ACC112 (cell line): ENCODE results near the gene DMPK.
"Not testable (repeated sequence)": the region's sequence is repeated elsewhere in the genome, so short reads cannot be mapped to it uniquely, and the experiment has no call there.

Experiments
- H2AFZ ChIP-seq: fragments of 200-600 bp; sonication (generic); one replicate; pipeline ENCODE4 v1.6.0; 2017; ENCODE audit warnings: antibody characterized with exemption, low read length; ENCODE audit not compliant: unreplicated experiment
- H3K27ac ChIP-seq: fragments of 200-600 bp; sonication (generic); 2 replicates; pipeline ENCODE4 v1.5.1; 2014; ENCODE audit warnings: low read depth, mild to moderate bottlenecking, antibody characterized with exemption, low read length, moderate library complexity
- H3K27me3 ChIP-seq: fragments of 200-600 bp; sonication (generic); 2 replicates; pipeline ENCODE4 v1.6.1; 2014; ENCODE audit warnings: mild to moderate bottlenecking, antibody characterized with exemption, low read length, moderate library complexity, mixed read lengths; ENCODE audit not compliant: insufficient read depth
- H3K36me3 ChIP-seq: fragments of 200-600 bp; sonication (generic); 2 replicates; pipeline ENCODE4 v1.6.1; 2016; ENCODE audit warnings: mild to moderate bottlenecking, antibody characterized with exemption, low read length, moderate library complexity, mixed read lengths; ENCODE audit not compliant: insufficient read depth
- H3K4me1 ChIP-seq: fragments of 200-600 bp; sonication (generic); one replicate; pipeline ENCODE4 v1.6.1; 2016; ENCODE audit warnings: low read length, mixed read lengths; ENCODE audit not compliant: insufficient read depth, unreplicated experiment, control insufficient read depth
- H3K4me3 ChIP-seq: fragments of 200-600 bp; sonication (generic); 2 replicates; pipeline ENCODE4 v1.5.1; 2014; ENCODE audit warnings: mild to moderate bottlenecking, low read depth, low read length
- H3K79me2 ChIP-seq: fragments of 200-600 bp; sonication (generic); one replicate; pipeline ENCODE4 v1.6.0; 2016; ENCODE audit warnings: low read length; ENCODE audit not compliant: control insufficient read depth, unreplicated experiment, insufficient read depth

The DMPK gene

GRCh38 chr19:45757695-45758094, 24.6 kb downstream of the DMPK start:
- Histone ChIP-seq H3K36me3 (no peaks in the 10 kb centered on the region), H3K27me3 (no peaks in the 10 kb centered on the region), H3K79me2 (no peaks in the 10 kb centered on the region), H3K4me1 (no peaks in the 10 kb centered on the region), H3K27ac (no peak overlapping the region), H3K4me3 (no peak overlapping the region), H2AFZ (no peak overlapping the region)

- Histone ChIP-seq H2AFZ (no peak overlapping the region), H3K4me3 (no peak overlapping the region), H3K36me3 (no peaks in the 10 kb centered on the region), H3K27ac (no peak overlapping the region), H3K79me2 (no peaks in the 10 kb centered on the region), H3K4me1 (no peaks in the 10 kb centered on the region), H3K27me3 (no peaks in the 10 kb centered on the region)
These were observed 28.0 kb downstream of the DMPK start for GRCh38 chr19:45754323-45754722.

- H3K4me3 ChIP-seq: no peak overlapping the region
- H3K36me3 ChIP-seq: no peaks in the 10 kb centered on the region
- no peak overlapping the region for H3K27ac ChIP-seq
- H3K4me1 ChIP-seq: no peaks in the 10 kb centered on the region
- no peaks in the 10 kb centered on the region for H3K27me3 ChIP-seq
- no peak overlapping the region for H2AFZ ChIP-seq
- no peaks in the 10 kb centered on the region for H3K79me2 ChIP-seq
These were observed 28.7 kb downstream of the DMPK start for GRCh38 chr19:45753548-45753947.

GRCh38 chr19:45752639-45753038, 29.7 kb downstream of the DMPK start:
- no peak overlapping the region for H3K27ac ChIP-seq
- H2AFZ ChIP-seq: no peak overlapping the region
- no peaks in the 10 kb centered on the region for H3K4me1 ChIP-seq
- no peaks in the 10 kb centered on the region for H3K36me3 ChIP-seq
- H3K79me2 ChIP-seq: no peaks in the 10 kb centered on the region
- H3K27me3 ChIP-seq: no peaks in the 10 kb centered on the region
- H3K4me3 ChIP-seq: no peak overlapping the region

GRCh38 chr19:45751483-45751882, 30.8 kb downstream of the DMPK start:
- not testable (repeated sequence) for H3K36me3 ChIP-seq, H2AFZ ChIP-seq, H3K79me2 ChIP-seq, H3K27ac ChIP-seq, H3K27me3 ChIP-seq, H3K4me3 ChIP-seq, H3K4me1 ChIP-seq

- Histone ChIP-seq H2AFZ (no peak overlapping the region), H3K27ac (no peak overlapping the region), H3K27me3 (no peaks in the 10 kb centered on the region), H3K36me3 (no peaks in the 10 kb centered on the region), H3K79me2 (no peaks in the 10 kb centered on the region), H3K4me3 (no peak overlapping the region), H3K4me1 (no peaks in the 10 kb centered on the region)
These were observed 34.8 kb downstream of the DMPK start for GRCh38 chr19:45747513-45747912.

- Histone ChIP-seq H2AFZ (no peak overlapping the region), H3K4me3 (no peak overlapping the region), H3K4me1 (no peaks in the 10 kb centered on the region), H3K27me3 (no peaks in the 10 kb centered on the region), H3K27ac (no peak overlapping the region), H3K79me2 (no peaks in the 10 kb centered on the region), H3K36me3 (no peaks in the 10 kb centered on the region)
These were observed 35.4 kb downstream of the DMPK start for GRCh38 chr19:45746866-45747265.

GRCh38 chr19:45745606-45746005, 36.7 kb downstream of the DMPK start:
- no peak overlapping the region for H3K27ac ChIP-seq
- H3K27me3 ChIP-seq: no peaks in the 10 kb centered on the region
- H2AFZ ChIP-seq: no peak overlapping the region
- no peaks in the 10 kb centered on the region for H3K4me1 ChIP-seq
- H3K4me3 ChIP-seq: no peak overlapping the region
- H3K36me3 ChIP-seq: no peaks in the 10 kb centered on the region
- H3K79me2 ChIP-seq: no peaks in the 10 kb centered on the region

GRCh38 chr19:45742969-45743368, 39.3 kb downstream of the DMPK start:
- Histone ChIP-seq H3K4me1 (no peaks in the 10 kb centered on the region), H3K36me3 (no peaks in the 10 kb centered on the region), H3K4me3 (no peak overlapping the region), H2AFZ (no peak overlapping the region), H3K27me3 (no peaks in the 10 kb centered on the region), H3K27ac (no peak overlapping the region), H3K79me2 (no peaks in the 10 kb centered on the region)

- Histone ChIP-seq H3K4me3 (no peak overlapping the region), H2AFZ (no peak overlapping the region)
These were observed 42.5 kb downstream of the DMPK start for GRCh38 chr19:45739498-45740439.

GRCh38 chr19:45733160-45733810, 49.0 kb downstream of the DMPK start, which contains the start of gene MEIOSIN:
MEIOSIN (plus strand) TSS chr19:45733439; CDS start chr19:45735377, 1,938 bp downstream.
- no peaks in the 10 kb centered on the region for H3K27me3 ChIP-seq
- H2AFZ ChIP-seq: no peak within 1 kb of the TSS
- no peak within 1 kb of the TSS for H3K27ac ChIP-seq
- no peak within 1 kb of the TSS for H3K4me3 ChIP-seq
- peaks cover 18% of the 10 kb centered on the region for H3K79me2 ChIP-seq
- no peaks in the 10 kb centered on the region for H3K36me3 ChIP-seq
- H3K4me1 ChIP-seq: no peaks in the 10 kb centered on the region

More at GRCh38 chr19:45739498-45740439, 42.5 kb downstream of the DMPK start:
- Histone ChIP-seq H3K79me2 (no peaks in the 10 kb centered on the region), H3K4me1 (no peaks in the 10 kb centered on the region), H3K27ac (no peak overlapping the region), H3K27me3 (no peaks in the 10 kb centered on the region), H3K36me3 (no peaks in the 10 kb centered on the region)
